Thyroid gland (tissue), 4 donors: ENCODE results near the gene CD99L2. TPM values are rescaled to one million over a fixed set of nuclear protein-coding genes. Genes with fewer than 3 reads are reported as not detected.

Experiments
- DNase-seq, 2 donors: peaks; one replicate each; pipeline ENCODE4 v3.0.0-alpha.2; 2019
- H3K27ac ChIP-seq, 3 donors: fragments of 200-600 bp; sonication (generic); 1 replicate in 2 of 3; 2 replicates in 1 of 3; pipeline ENCODE4 v1.5.1; 2016 to 2019; ENCODE audit warnings: mild to moderate bottlenecking in 1 of 3, moderate library complexity in 1 of 3
- H3K27me3 ChIP-seq: fragments of 200-600 bp; sonication (generic); one replicate; pipeline ENCODE4 v1.5.1; 2019
- H3K36me3 ChIP-seq, 2 donors: fragments of 200-600 bp; sonication (generic); one replicate each; pipeline ENCODE4 v1.5.1; 2016 to 2019
- H3K4me1 ChIP-seq, 2 donors: fragments of 200-600 bp; sonication (generic); one replicate each; pipeline ENCODE4 v1.5.1; 2017 to 2019
- H3K4me3 ChIP-seq, 3 donors: fragments of 200-600 bp; sonication (generic); replicated peaks in 1 of 3; 1 replicate in 2 of 3; 2 replicates in 1 of 3; pipeline ENCODE4 v1.5.1; 2016; ENCODE audit warnings: mild to moderate bottlenecking in 1 of 3
- H3K9me3 ChIP-seq: fragments of 200-600 bp; sonication (generic); one replicate; pipeline ENCODE4 v1.5.1; 2017
- CTCF ChIP-seq, 6 experiments: fragments of 200-600 bp in 3 of 6; fragments of 450-650 bp in 3 of 6; sonication (generic) in 3 of 6; IDR thresholded peaks; one replicate each; pipeline ENCODE4 v1.5.1; 2016 to 2019; ENCODE audit warnings: antibody characterized with exemption in 6 of 6, mild to moderate bottlenecking in 2 of 6, inconsistent platforms in 1 of 6, moderate library complexity in 1 of 6
- POLR2A ChIP-seq, 2 donors: fragments of 450-650 bp; IDR thresholded peaks; one replicate each; pipeline ENCODE4 v1.6.1; 2017; ENCODE audit warnings: antibody characterized with exemption in 2 of 2, mild to moderate bottlenecking in 2 of 2, moderate library complexity in 1 of 2
- WGBS, 2 donors: methylation state at CpG; one replicate each; pipeline ENCODE4 v1.1.5; 2017; 5-methylcytosine and 5-hydroxymethylcytosine counted together
- intact Hi-C: fragments of 100-400 bp; cut with DNase I; formaldehyde crosslinking; loops from one replicate; pipeline ENCODE4 v1.15.1; 2023
- total RNA-seq, 4 donors: library from RNA; depleted of rRNA; stranded (reverse); fragments of >200 nt; gene quantifications; one replicate each; pipeline ENCODE4 v1.2.3, GENCODE V29; 2016

Gene CD99L2
- total RNA-seq, 4 donors from 2014 or later, result 26.4 to 39.1 (median 31.2) TPM

- H3K36me3 ChIP-seq, result no peaks in the 10 kb centered on the region
- intact Hi-C loops, result no loop called here
- TF ChIP-seq POLR2A (IDR thresholded peaks at IDR 0.05) (no peak), CTCF (IDR thresholded peaks at IDR 0.05) (no peak)
- H3K27me3 ChIP-seq, result no peaks in the 10 kb centered on the region
- no peak overlapping the region for H3K27ac ChIP-seq
- H3K9me3 ChIP-seq, result no peaks in the 10 kb centered on the region
- no peaks in the 10 kb centered on the region for H3K4me1 ChIP-seq
- 90 to 91% methylated on average over 3 of the region's 3 CpGs for WGBS, 2 donors
- no peak overlapping the region for H3K4me3 ChIP-seq
- no peak for DNase-seq
These were observed 41.0 kb downstream of the CD99L2 start for GRCh38 chrX:150857453-150857852.

DNA sequence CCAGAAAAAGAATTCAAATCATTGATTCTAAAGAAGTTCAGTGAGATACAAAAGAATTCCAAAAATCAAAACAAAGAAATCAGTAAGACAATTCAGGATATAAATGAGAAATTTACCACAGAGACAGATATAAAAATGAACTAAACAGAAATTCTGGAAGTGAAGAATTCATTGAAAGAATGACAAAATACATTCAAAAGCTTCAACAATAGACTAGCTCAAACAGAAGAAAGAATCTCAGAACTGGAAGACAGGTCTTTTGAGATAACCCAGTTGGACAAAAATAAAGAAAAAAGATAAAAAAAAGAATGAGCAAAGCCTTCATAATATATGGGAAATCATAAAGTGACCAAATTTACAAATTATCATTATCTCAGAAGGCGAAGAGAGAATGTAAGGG is 41.7 kb downstream of the CD99L2 start:
- no peak for TF ChIP-seq CTCF (IDR thresholded peaks at IDR 0.05)
- no peak for TF ChIP-seq POLR2A (IDR thresholded peaks at IDR 0.05)
- intact Hi-C loops, result no loop called here
- Histone ChIP-seq H3K4me1 (no peaks in the 10 kb centered on the region), H3K27ac (no peak overlapping the region), H3K9me3 (no peaks in the 10 kb centered on the region), H3K27me3 (no peaks in the 10 kb centered on the region), H3K4me3 (no peak overlapping the region), H3K36me3 (no peaks in the 10 kb centered on the region)
- DNase-seq, result no peak
- WGBS, 2 donors, result 100% methylated on average over 1 of the region's 1 CpG

DNA sequence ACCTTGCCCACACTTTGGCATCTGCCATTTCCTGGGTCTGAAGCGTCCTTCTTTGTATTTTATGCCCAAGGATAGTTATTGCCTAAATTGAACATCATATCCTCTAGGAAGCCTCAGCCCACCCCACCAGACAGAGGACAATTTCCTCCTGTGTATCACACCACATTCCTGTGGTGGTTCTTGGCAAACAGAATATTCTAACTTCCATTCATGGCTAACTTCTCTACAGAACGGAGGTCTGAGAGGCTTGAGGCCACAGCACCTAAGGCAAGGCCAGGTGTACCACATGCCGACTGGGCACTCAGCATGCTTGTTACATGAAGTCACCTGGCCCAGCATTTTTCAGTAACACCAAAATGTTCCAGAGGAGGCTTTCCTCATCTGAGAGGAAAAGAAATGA is 42.4 kb downstream of the CD99L2 start:
- 100% methylated on average over 3 of the region's 3 CpGs for WGBS, 2 donors
- intact Hi-C loops, result no loop called here

GRCh38 chrX:150854856-150855255 is 43.6 kb downstream of the CD99L2 start:
- no peak for DNase-seq
- intact Hi-C loops, result no loop called here
- TF ChIP-seq CTCF (IDR thresholded peaks at IDR 0.05) (no peak), POLR2A (IDR thresholded peaks at IDR 0.05) (no peak)
- no peaks in the 10 kb centered on the region for H3K9me3 ChIP-seq
- no peak overlapping the region for H3K27ac ChIP-seq
- H3K4me1 ChIP-seq, result no peaks in the 10 kb centered on the region
- no peak overlapping the region for H3K4me3 ChIP-seq
- WGBS, 2 donors, result 83 to 88% methylated on average over 1 of the region's 2 CpGs
- H3K27me3 ChIP-seq, result no peaks in the 10 kb centered on the region
- H3K36me3 ChIP-seq, result no peaks in the 10 kb centered on the region

More for the DNA sequence above, 42.4 kb downstream of the CD99L2 start:
- Histone ChIP-seq H3K27ac (no peak overlapping the region), H3K36me3 (no peaks in the 10 kb centered on the region), H3K27me3 (no peaks in the 10 kb centered on the region), H3K4me3 (no peak overlapping the region), H3K4me1 (no peaks in the 10 kb centered on the region), H3K9me3 (no peaks in the 10 kb centered on the region)
- no peak for DNase-seq
- no peak for TF ChIP-seq CTCF (IDR thresholded peaks at IDR 0.05)
- TF ChIP-seq POLR2A (IDR thresholded peaks at IDR 0.05), result no peak

- Histone ChIP-seq H3K9me3 (no peaks in the 10 kb centered on the region), H3K27me3 (no peaks in the 10 kb centered on the region), H3K27ac (no peak overlapping the region), H3K36me3 (no peaks in the 10 kb centered on the region), H3K4me1 (no peaks in the 10 kb centered on the region), H3K4me3 (no peak overlapping the region)
- DNase-seq, result no peak
- TF ChIP-seq POLR2A (IDR thresholded peaks at IDR 0.05) (no peak), CTCF (IDR thresholded peaks at IDR 0.05) (no peak)
- 87 to 100% methylated on average over 2 to 3 of the region's 3 CpGs for WGBS, 2 donors
- intact Hi-C loops, result no loop called here
These were observed 48.3 kb downstream of the CD99L2 start for GRCh38 chrX:150849996-150850720.
